Caco-2 (cell line): Measurements from ENCODE around the gene LMTK3. TPM values are rescaled to one million over a fixed set of nuclear protein-coding genes. Genes with fewer than 3 reads are reported as not detected.
A peak's percentile ranks its signal among the peaks of the same experiment; 100 is the strongest.

Source experiments
- BruUV-seq: library from RNA; stranded (reverse); fragments of 400-500 nt; replicated peaks from 2 replicates; lab custom pipeline; 2021; lab: Mats Ljungman, UMichigan
- CTCF ChIA-PET: fragments of 300-600 bp; sonication (Branson Sonifier 250); formaldehyde crosslinking; loops from one replicate; lab custom pipeline; 2022; ENCODE audit warnings: antibody characterized with exemption; lab: Charles Lee
- POLR2A ChIA-PET: fragments of 300-600 bp; sonication (Branson Sonifier 250); formaldehyde crosslinking; loops from one replicate; lab custom pipeline; 2022; ENCODE audit warnings: antibody characterized with exemption; lab: Charles Lee
- DNase-seq, 2 experiments: peaks; one replicate each; pipeline versions ENCODE4 v3.0.0 to v3.0.0-alpha.2; 2020 to 2022
- H3K27me3 ChIP-seq: replicated peaks from 2 replicates; pipeline ENCODE4 v1.6.0; 2011; ENCODE audit warnings: low read length; ENCODE audit not compliant: control insufficient read depth, insufficient read depth
- H3K36me3 ChIP-seq: 2 replicates; pipeline ENCODE4 v1.5.1; 2011; ENCODE audit warnings: low read length; ENCODE audit not compliant: control insufficient read depth, insufficient read depth
- H3K4me1 ChIP-seq: fragments of 250-450 bp; sonication (Bioruptor Pico); 2 replicates; pipeline ENCODE4 v1.5.1; 2020; ENCODE audit warnings: mild to moderate bottlenecking
- H3K4me3 ChIP-seq: 2 replicates; pipeline ENCODE4 v1.5.1; 2011; ENCODE audit warnings: low read depth, mild to moderate bottlenecking, control low read depth, low read length
- H3K9me3 ChIP-seq: fragments of 250-450 bp; sonication (Bioruptor Pico); 2 replicates; pipeline ENCODE4 v1.5.1; 2020; ENCODE audit warnings: mild to moderate bottlenecking, moderate library complexity
- H3K27ac Mint-ChIP-seq: one replicate; pipeline ENCODE4 v1.8.0; 2022; ENCODE audit warnings: mixed read lengths; ENCODE audit not compliant: unreplicated experiment
- H3K27me3 Mint-ChIP-seq: one replicate; pipeline ENCODE4 v1.8.0; 2022; ENCODE audit warnings: mixed read lengths; ENCODE audit not compliant: insufficient read depth, unreplicated experiment
- H3K36me3 Mint-ChIP-seq: one replicate; pipeline ENCODE4 v1.8.0; 2022; ENCODE audit warnings: mild to moderate bottlenecking, mixed read lengths; ENCODE audit not compliant: insufficient read depth, unreplicated experiment
- H3K4me1 Mint-ChIP-seq: one replicate; pipeline ENCODE4 v1.8.0; 2022; ENCODE audit warnings: low read depth, mixed read lengths; ENCODE audit not compliant: unreplicated experiment
- H3K4me3 Mint-ChIP-seq: one replicate; pipeline ENCODE4 v1.8.0; 2022; ENCODE audit warnings: mild to moderate bottlenecking, moderate library complexity, mixed read lengths; ENCODE audit not compliant: unreplicated experiment
- H3K9me3 Mint-ChIP-seq: one replicate; pipeline ENCODE4 v1.8.0; 2022; ENCODE audit warnings: mixed read lengths; ENCODE audit not compliant: unreplicated experiment
- intact Hi-C: fragments of 100-400 bp; cut with micrococcal nuclease; formaldehyde crosslinking; loops from one replicate; pipeline ENCODE4 v1.10.0; 2022; ENCODE audit not compliant: unreplicated experiment
- total RNA-seq: library from RNA; stranded (reverse); gene quantifications from 2 replicates; pipeline ENCODE4 v1.2.3, GENCODE V29; 2022
- TF ChIP-seq, protein P1 (sequence below), 2 experiments: fragments of 200-600 bp in 1 of 2; IDR thresholded peaks; 1 replicate in 1 of 2; 2 replicates in 1 of 2; pipeline versions ENCODE4 v1.5.1 to v1.8.0; 2011 to 2022; ENCODE audit warnings: antibody characterized with exemption in 1 of 2, control low read depth in 1 of 2, inconsistent platforms in 1 of 2, low read depth in 1 of 2, low read length in 1 of 2, mild to moderate bottlenecking in 1 of 2, moderate library complexity in 1 of 2; ENCODE audit not compliant: insufficient read depth in 1 of 2, severe bottlenecking in 1 of 2, unreplicated experiment in 1 of 2

Gene LMTK3
- total RNA-seq, 1 experiment from 2014 or later: 22.6 TPM

DNA sequence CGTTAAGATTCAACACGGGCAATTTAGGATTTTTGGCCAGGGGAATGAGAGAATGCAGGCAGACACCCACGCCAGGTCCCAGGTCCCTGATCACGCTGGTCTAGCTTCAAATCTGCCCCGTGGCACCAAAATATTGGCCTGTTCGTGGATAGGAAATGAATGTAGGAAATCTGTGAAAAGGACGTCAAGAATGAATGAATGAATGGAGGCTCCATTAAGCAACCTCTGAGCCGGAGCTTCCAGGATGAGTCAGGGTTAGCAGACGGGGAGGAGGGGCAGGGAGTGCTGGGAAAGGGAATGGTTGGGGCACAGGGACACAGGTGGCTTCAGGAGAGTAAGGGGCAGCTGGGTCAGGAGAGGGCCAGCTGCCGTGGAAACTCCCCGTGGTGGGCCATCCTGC, 44.5 kb upstream of the LMTK3 start:
- Histone ChIP-seq H3K27me3 (no peaks in the 10 kb centered on the region), H3K4me1 (peaks cover 69% of the 10 kb centered on the region), H3K4me3 (no peak overlapping the region), H3K36me3 (no peaks in the 10 kb centered on the region), H3K9me3 (no peaks in the 10 kb centered on the region)
- Mint-ChIP-seq H3K4me1 (peaks cover 48% of the 10 kb centered on the region), H3K36me3 (peaks cover 30% of the 10 kb centered on the region), H3K4me3 (peak overlapping the region; percentile 18), H3K9me3 (no peaks in the 10 kb centered on the region), H3K27ac (peak overlapping the region; percentile 98), H3K27me3 (no peaks in the 10 kb centered on the region)
- BruUV-seq: no TSS peak
- intact Hi-C loops: no loop called here
- POLR2A ChIA-PET: interaction anchor here (0.5 to 1.0 kb wide), 2 partner anchors 54 to 63 kb away, joined by 3 to 4 read pairs; partner anchors contain the start of gene RPL18
- CTCF ChIA-PET: interaction anchor here (0.8 to 1.4 kb wide), 2 partner anchors 28 to 50 kb away, joined by 3 to 4 read pairs; no protein-coding TSS in a partner anchor
- DNase-seq: peak; percentile 80 to 89
- TF ChIP-seq, protein P1, sequence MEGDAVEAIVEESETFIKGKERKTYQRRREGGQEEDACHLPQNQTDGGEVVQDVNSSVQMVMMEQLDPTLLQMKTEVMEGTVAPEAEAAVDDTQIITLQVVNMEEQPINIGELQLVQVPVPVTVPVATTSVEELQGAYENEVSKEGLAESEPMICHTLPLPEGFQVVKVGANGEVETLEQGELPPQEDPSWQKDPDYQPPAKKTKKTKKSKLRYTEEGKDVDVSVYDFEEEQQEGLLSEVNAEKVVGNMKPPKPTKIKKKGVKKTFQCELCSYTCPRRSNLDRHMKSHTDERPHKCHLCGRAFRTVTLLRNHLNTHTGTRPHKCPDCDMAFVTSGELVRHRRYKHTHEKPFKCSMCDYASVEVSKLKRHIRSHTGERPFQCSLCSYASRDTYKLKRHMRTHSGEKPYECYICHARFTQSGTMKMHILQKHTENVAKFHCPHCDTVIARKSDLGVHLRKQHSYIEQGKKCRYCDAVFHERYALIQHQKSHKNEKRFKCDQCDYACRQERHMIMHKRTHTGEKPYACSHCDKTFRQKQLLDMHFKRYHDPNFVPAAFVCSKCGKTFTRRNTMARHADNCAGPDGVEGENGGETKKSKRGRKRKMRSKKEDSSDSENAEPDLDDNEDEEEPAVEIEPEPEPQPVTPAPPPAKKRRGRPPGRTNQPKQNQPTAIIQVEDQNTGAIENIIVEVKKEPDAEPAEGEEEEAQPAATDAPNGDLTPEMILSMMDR (IDR thresholded peaks at IDR 0.05; ENCODE audit: insufficient read depth in 1 of 2, low read depth in 1 of 2, low read length in 1 of 2, severe bottlenecking in 1 of 2, unreplicated experiment in 1 of 2): no peak

DNA sequence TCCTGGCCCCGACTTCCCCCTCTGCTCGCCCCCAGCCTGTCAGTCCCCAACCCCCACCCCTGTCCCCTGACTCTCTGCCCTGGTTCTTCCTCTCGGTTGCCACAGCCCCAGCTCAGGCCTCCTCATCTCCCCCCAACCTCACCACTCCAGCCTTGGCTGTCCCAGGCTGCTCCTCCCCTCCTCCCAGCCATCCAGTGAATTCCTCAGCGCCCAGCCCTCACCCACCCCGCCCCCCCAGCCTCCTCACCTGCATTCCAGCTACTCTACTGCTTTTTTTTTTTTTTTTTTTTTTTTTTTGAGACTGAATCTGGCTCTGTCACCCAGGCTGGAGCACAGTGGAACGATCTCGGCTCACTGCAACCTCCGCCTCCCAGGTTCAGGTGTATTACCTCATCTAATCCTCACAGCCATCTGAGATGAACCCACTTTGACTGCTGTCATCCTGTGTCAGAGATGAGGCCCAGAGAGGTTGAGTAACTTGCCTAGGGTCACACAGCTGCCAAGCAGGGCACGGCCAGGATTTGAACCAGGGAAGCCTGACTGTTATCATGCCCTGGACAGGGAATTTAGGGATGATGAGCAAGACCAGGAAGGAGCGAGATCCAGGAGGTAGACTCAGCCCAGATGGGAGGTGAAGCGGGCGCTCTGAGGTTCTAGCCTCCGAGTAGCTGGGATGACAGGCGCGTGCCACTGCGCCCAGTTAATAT, 42.9 kb upstream of the LMTK3 start:
- DNase-seq: peak; percentile 95 to 98
- intact Hi-C loops: loop anchor here (1.0 to 2.0 kb wide), 5 partner anchors 11 to 79 kb away; no protein-coding TSS in a partner anchor
- Histone ChIP-seq H3K36me3 (no peaks in the 10 kb centered on the region), H3K4me3 (peak overlapping the region; percentile 24), H3K4me1 (peaks cover 70% of the 10 kb centered on the region), H3K27me3 (no peaks in the 10 kb centered on the region), H3K9me3 (no peaks in the 10 kb centered on the region)
- peak overlapping the region; percentile 98 for H3K27ac Mint-ChIP-seq
- ChIA-PET POLR2A (interaction anchor here (0.6 to 1.9 kb wide), 20 partner anchors 13 to 506 kb away, joined by 3 to 21 read pairs (median 6); partner anchors contain the start of genes GRIN2D, RPL18 and SPHK2), CTCF (interaction anchor here (0.6 to 1.9 kb wide), 13 partner anchors 17 to 777 kb away, joined by 3 to 16 read pairs (median 6); no protein-coding TSS in a partner anchor)
- no TSS peak for BruUV-seq
- no peaks in the 10 kb centered on the region for H3K27me3 Mint-ChIP-seq
- H3K4me1 Mint-ChIP-seq: peaks cover 49% of the 10 kb centered on the region
- H3K4me3 Mint-ChIP-seq: peak overlapping the region; percentile 75
- no peaks in the 10 kb centered on the region for H3K9me3 Mint-ChIP-seq
- TF ChIP-seq, protein P1 (IDR thresholded peaks at IDR 0.05; ENCODE audit: insufficient read depth in 1 of 2, low read depth in 1 of 2, low read length in 1 of 2, severe bottlenecking in 1 of 2, unreplicated experiment in 1 of 2): no peak
- peaks cover 23% of the 10 kb centered on the region for H3K36me3 Mint-ChIP-seq

DNA sequence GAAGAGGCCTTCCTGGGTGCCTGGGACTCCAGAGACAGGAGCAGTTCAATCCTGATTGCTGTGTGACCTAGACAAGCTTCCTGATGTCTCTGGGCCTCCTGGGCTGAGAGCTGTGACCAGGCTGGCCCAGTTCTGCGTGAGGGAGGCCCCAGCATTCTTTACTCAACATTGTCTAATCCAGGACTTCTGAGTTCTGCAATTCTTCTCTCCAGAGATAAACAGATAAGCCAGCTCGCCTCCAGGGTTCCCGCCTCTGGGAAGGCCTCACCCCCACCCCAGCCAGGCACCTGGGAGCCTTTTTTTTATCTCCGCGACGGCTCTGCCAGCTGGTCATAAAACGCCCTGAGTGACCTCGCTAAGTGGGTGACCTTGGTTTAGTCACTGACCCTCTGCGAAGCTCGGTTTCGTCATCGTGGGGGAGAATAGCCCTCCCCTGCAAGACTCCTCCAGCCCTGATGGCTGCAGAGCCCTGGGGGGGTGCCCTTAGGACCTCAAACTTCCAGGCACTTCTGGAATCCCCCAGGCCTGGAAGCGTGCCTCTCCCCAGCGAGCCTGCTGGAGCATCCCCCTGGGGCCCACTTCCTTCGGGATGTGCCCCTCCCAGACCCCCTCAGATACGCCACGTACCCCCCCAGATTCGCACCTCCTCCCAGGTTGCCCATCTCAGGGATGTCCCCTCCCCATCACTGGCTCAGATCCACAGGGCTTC, 42.2 kb upstream of the LMTK3 start:
- TF ChIP-seq, protein P1 (IDR thresholded peaks at IDR 0.05; ENCODE audit: insufficient read depth in 1 of 2, low read depth in 1 of 2, low read length in 1 of 2, severe bottlenecking in 1 of 2, unreplicated experiment in 1 of 2): no peak
- peaks cover 63% of the 10 kb centered on the region for H3K4me1 ChIP-seq
- Mint-ChIP-seq H3K4me1 (peaks cover 43% of the 10 kb centered on the region), H3K4me3 (peak overlapping the region; percentile 75), H3K9me3 (no peaks in the 10 kb centered on the region), H3K27ac (peak overlapping the region; percentile 98), H3K36me3 (peaks cover 23% of the 10 kb centered on the region), H3K27me3 (no peaks in the 10 kb centered on the region)
- H3K27me3 ChIP-seq: no peaks in the 10 kb centered on the region
- peak overlapping the region; percentile 24 for H3K4me3 ChIP-seq
- POLR2A ChIA-PET: interaction anchor here (0.6 to 1.9 kb wide), 14 partner anchors 15 to 506 kb away, joined by 3 to 21 read pairs (median 6); partner anchors contain the start of genes GRIN2D, RPL18 and SPHK2
- no peaks in the 10 kb centered on the region for H3K36me3 ChIP-seq
- peak; percentile 99 to 100 for DNase-seq
- no TSS peak for BruUV-seq
- CTCF ChIA-PET: interaction anchor here (0.5 to 1.9 kb wide), 12 partner anchors 18 to 777 kb away, joined by 3 to 16 read pairs (median 6); no protein-coding TSS in a partner anchor
- intact Hi-C loops: loop anchor here (1.0 to 2.0 kb wide), 5 partner anchors 11 to 79 kb away; no protein-coding TSS in a partner anchor
- no peaks in the 10 kb centered on the region for H3K9me3 ChIP-seq
